CD14-positive monocyte (primary cell): ENCODE measurements around the gene SLCO2A1. TPM values are rescaled to one million over a fixed set of nuclear protein-coding genes. Genes with fewer than 3 reads are reported as not detected.

Experiments used
- DNase-seq, 3 donors: peaks; one replicate each; pipeline ENCODE4 v3.0.0-alpha.2; 2011 to 2022
- H2AFZ ChIP-seq: 2 replicates; pipeline ENCODE4 v1.6.0; 2012; ENCODE audit warnings: mild to moderate bottlenecking, low read depth, low read length, inconsistent platforms; ENCODE audit not compliant: insufficient read depth, poor library complexity, severe bottlenecking
- H3K27ac ChIP-seq, 2 donors: 1 replicate in 1 of 2; 2 replicates in 1 of 2; pipeline ENCODE4 v1.5.1; 2012 to 2013; ENCODE audit warnings: low read length in 2 of 2, control low read depth in 1 of 2, inconsistent platforms in 1 of 2, low read depth in 1 of 2, mild to moderate bottlenecking in 1 of 2
- H3K27me3 ChIP-seq, 2 donors: one replicate each; pipeline versions ENCODE4 v1.6.0 to v1.6.1; 2011 to 2013; ENCODE audit warnings: low read length in 2 of 2; ENCODE audit not compliant: control insufficient read depth in 2 of 2, insufficient read depth in 2 of 2
- H3K36me3 ChIP-seq, 2 donors: replicated peaks in 1 of 2; 1 replicate in 1 of 2; 2 replicates in 1 of 2; pipeline versions ENCODE4 v1.5.1 to v1.6.1; 2012 to 2013; ENCODE audit warnings: low read length in 2 of 2, control low read depth in 1 of 2, inconsistent platforms in 1 of 2, mild to moderate bottlenecking in 1 of 2; ENCODE audit not compliant: insufficient read depth in 2 of 2, control insufficient read depth in 1 of 2
- H3K4me1 ChIP-seq, 2 donors: 1 replicate in 1 of 2; 2 replicates in 1 of 2; pipeline versions ENCODE4 v1.5.1 to v1.6.1; 2012 to 2013; ENCODE audit warnings: low read length in 2 of 2, control low read depth in 1 of 2, inconsistent platforms in 1 of 2, mild to moderate bottlenecking in 1 of 2, moderate library complexity in 1 of 2; ENCODE audit not compliant: insufficient read depth in 2 of 2, control insufficient read depth in 1 of 2
- H3K4me2 ChIP-seq: replicated peaks from 2 replicates; pipeline ENCODE3; 2012; ENCODE audit warnings: low read length, moderate library complexity, mild to moderate bottlenecking; ENCODE audit not compliant: poor library complexity, severe bottlenecking; ENCODE audit errors: extremely low read depth
- H3K4me3 ChIP-seq, 3 experiments: fragments of 200-600 bp in 1 of 3; sonication (generic) in 1 of 3; replicated peaks in 1 of 3; 1 replicate in 2 of 3; 2 replicates in 1 of 3; pipeline ENCODE4 v1.5.1; 2011 to 2013; ENCODE audit warnings: low read length in 3 of 3, mild to moderate bottlenecking in 3 of 3, control low read depth in 2 of 3, low read depth in 2 of 3, inconsistent platforms in 1 of 3, moderate library complexity in 1 of 3
- H3K79me2 ChIP-seq: 2 replicates; pipeline ENCODE4 v1.6.0; 2012; ENCODE audit warnings: mild to moderate bottlenecking, control low read depth, inconsistent platforms, low read length, moderate library complexity; ENCODE audit not compliant: insufficient read depth
- H3K9ac ChIP-seq: 2 replicates; pipeline ENCODE4 v1.6.0; 2017; ENCODE audit warnings: low read length, mild to moderate bottlenecking; ENCODE audit not compliant: insufficient read depth, poor library complexity, severe bottlenecking
- H3K9me3 ChIP-seq, 2 donors: replicated peaks in 1 of 2; 1 replicate in 1 of 2; 2 replicates in 1 of 2; pipeline versions ENCODE4 v1.5.1 to v1.6.1; 2012 to 2013; ENCODE audit warnings: low read length in 2 of 2, control low read depth in 1 of 2; ENCODE audit not compliant: control insufficient read depth in 1 of 2, insufficient read depth in 1 of 2
- H4K20me1 ChIP-seq: 2 replicates; pipeline ENCODE4 v1.6.0; 2012; ENCODE audit warnings: mild to moderate bottlenecking, low read length, control low read depth, moderate library complexity; ENCODE audit not compliant: insufficient read depth
- H3K27ac Mint-ChIP-seq, 7 donors: one replicate each; pipeline ENCODE4 v1.8.0; 2020; ENCODE audit warnings: mild to moderate bottlenecking in 7 of 7, mixed read lengths in 7 of 7, moderate library complexity in 6 of 7, inconsistent platforms in 2 of 7
- H3K27me3 Mint-ChIP-seq, 3 donors: one replicate each; pipeline ENCODE4 v1.8.0; 2021 to 2022; ENCODE audit warnings: low read depth in 3 of 3, mild to moderate bottlenecking in 3 of 3, mixed read lengths in 3 of 3, moderate library complexity in 3 of 3, inconsistent platforms in 1 of 3
- H3K36me3 Mint-ChIP-seq, 2 donors: one replicate each; pipeline ENCODE4 v1.8.0; 2020; ENCODE audit warnings: mixed read lengths in 2 of 2, inconsistent platforms in 1 of 2, mild to moderate bottlenecking in 1 of 2
- H3K4me1 Mint-ChIP-seq: one replicate; pipeline ENCODE4 v1.8.0; 2020; ENCODE audit warnings: mild to moderate bottlenecking, mixed read lengths
- H3K4me3 Mint-ChIP-seq, 2 donors: one replicate each; pipeline ENCODE4 v1.8.0; 2020; ENCODE audit warnings: mild to moderate bottlenecking in 2 of 2, mixed read lengths in 2 of 2, moderate library complexity in 1 of 2
- H3K9me3 Mint-ChIP-seq, 7 donors: one replicate each; pipeline ENCODE4 v1.8.0; 2020 to 2022; ENCODE audit warnings: mixed read lengths in 7 of 7, mild to moderate bottlenecking in 6 of 7, moderate library complexity in 6 of 7, inconsistent platforms in 2 of 7
- WGBS: methylation state at CpG from one replicate; pipeline ENCODE4 v1.1.5; 2013; ENCODE audit warnings: missing lambda C conversion rate; ENCODE audit not compliant: insufficient coverage; 5-methylcytosine and 5-hydroxymethylcytosine counted together
- intact Hi-C, 2 donors: fragments of 100-400 bp; cut with micrococcal nuclease; formaldehyde crosslinking; loops; one replicate each; pipeline versions ENCODE4 v1.15.0 to v1.15.1; 2023
- polyA plus RNA-seq, 3 donors: library from polyadenylated mRNA; depleted of rRNA in 1 of 3; unstranded in 2 of 3; stranded (reverse) in 1 of 3; fragments of 300-500 nt in 2 of 3; fragments of >200 nt in 1 of 3; fragmentation: Illumina TruSeq in 2 of 3; gene quantifications; 1 replicate in 2 of 3; 2 replicates in 1 of 3; pipeline ENCODE4 v1.2.3, GENCODE V29; 2012 to 2021
- TF ChIP-seq, protein P1 (sequence below): fragments of 200-600 bp; IDR thresholded peaks from one replicate; pipeline ENCODE4 v1.8.0; 2022; ENCODE audit warnings: antibody characterized with exemption, mild to moderate bottlenecking

Gene SLCO2A1
- polyA plus RNA-seq, 3 donors = 0.12 TPM; not detected in 2

- no peaks in the 10 kb centered on the region for H3K79me2 ChIP-seq
- no peak overlapping the region for H3K27ac ChIP-seq
- intact Hi-C loops = no loop called here
- no peaks in the 10 kb centered on the region for H4K20me1 ChIP-seq
- no peak for DNase-seq
- no CpG with 5 or more reads among the region's 1 CpG for WGBS
- H3K4me3 ChIP-seq = no peak overlapping the region
- no peak overlapping the region for H3K4me3 Mint-ChIP-seq
- peaks cover 0 to 5% (median 0%) of the 10 kb centered on the region in 7 donors for H3K9me3 Mint-ChIP-seq
- no peak overlapping the region for H3K27ac Mint-ChIP-seq
- H3K9me3 ChIP-seq = no peaks in the 10 kb centered on the region
- no peak overlapping the region for H3K9ac ChIP-seq
- no peaks in the 10 kb centered on the region for H3K4me1 ChIP-seq
- H3K27me3 ChIP-seq = peaks cover 0 to 5% of the 10 kb centered on the region in 2 donors
- H3K4me2 ChIP-seq = no peak overlapping the region
- H3K27me3 Mint-ChIP-seq = peaks cover 5 to 8% (median 6%) of the 10 kb centered on the region in 3 donors
- TF ChIP-seq, protein P1, sequence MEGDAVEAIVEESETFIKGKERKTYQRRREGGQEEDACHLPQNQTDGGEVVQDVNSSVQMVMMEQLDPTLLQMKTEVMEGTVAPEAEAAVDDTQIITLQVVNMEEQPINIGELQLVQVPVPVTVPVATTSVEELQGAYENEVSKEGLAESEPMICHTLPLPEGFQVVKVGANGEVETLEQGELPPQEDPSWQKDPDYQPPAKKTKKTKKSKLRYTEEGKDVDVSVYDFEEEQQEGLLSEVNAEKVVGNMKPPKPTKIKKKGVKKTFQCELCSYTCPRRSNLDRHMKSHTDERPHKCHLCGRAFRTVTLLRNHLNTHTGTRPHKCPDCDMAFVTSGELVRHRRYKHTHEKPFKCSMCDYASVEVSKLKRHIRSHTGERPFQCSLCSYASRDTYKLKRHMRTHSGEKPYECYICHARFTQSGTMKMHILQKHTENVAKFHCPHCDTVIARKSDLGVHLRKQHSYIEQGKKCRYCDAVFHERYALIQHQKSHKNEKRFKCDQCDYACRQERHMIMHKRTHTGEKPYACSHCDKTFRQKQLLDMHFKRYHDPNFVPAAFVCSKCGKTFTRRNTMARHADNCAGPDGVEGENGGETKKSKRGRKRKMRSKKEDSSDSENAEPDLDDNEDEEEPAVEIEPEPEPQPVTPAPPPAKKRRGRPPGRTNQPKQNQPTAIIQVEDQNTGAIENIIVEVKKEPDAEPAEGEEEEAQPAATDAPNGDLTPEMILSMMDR = no peak
- H2AFZ ChIP-seq = no peak overlapping the region
- H3K36me3 Mint-ChIP-seq = no peaks in the 10 kb centered on the region
- no peaks in the 10 kb centered on the region for H3K36me3 ChIP-seq
- no peaks in the 10 kb centered on the region for H3K4me1 Mint-ChIP-seq
These were observed 108.1 kb downstream of the SLCO2A1 start for GRCh38 chr3:133921592-133921991.

- H3K4me1 ChIP-seq = no peaks in the 10 kb centered on the region
- no peak overlapping the region for H3K9ac ChIP-seq
- Mint-ChIP-seq H3K27me3 (peaks cover 0 to 6% (median 4%) of the 10 kb centered on the region in 3 donors), H3K27ac (no peak overlapping the region), H3K4me3 (no peak overlapping the region), H3K4me1 (no peaks in the 10 kb centered on the region), H3K9me3 (peaks cover 0 to 5% (median 0%) of the 10 kb centered on the region in 7 donors), H3K36me3 (no peaks in the 10 kb centered on the region)
- H3K4me2 ChIP-seq = no peak overlapping the region
- H3K36me3 ChIP-seq = no peaks in the 10 kb centered on the region
- intact Hi-C loops = no loop called here
- no peaks in the 10 kb centered on the region for H4K20me1 ChIP-seq
- H3K9me3 ChIP-seq = no peaks in the 10 kb centered on the region
- no peak overlapping the region for H3K4me3 ChIP-seq
- no peak overlapping the region for H2AFZ ChIP-seq
- peaks cover 0 to 5% of the 10 kb centered on the region in 2 donors for H3K27me3 ChIP-seq
- no peak overlapping the region for H3K27ac ChIP-seq
- DNase-seq = no peak
- no peaks in the 10 kb centered on the region for H3K79me2 ChIP-seq
- TF ChIP-seq, protein P1 = no peak
These were observed 112.6 kb downstream of the SLCO2A1 start for GRCh38 chr3:133917144-133917543.
